Measurements from ENCODE around the gene FOCAD. TPM values are rescaled to one million over a fixed set of nuclear protein-coding genes. Genes with fewer than 3 reads are reported as not detected.

Gene FOCAD
- total RNA-seq, 1 experiment from 2014 or later, result 43.3 TPM

DNA sequence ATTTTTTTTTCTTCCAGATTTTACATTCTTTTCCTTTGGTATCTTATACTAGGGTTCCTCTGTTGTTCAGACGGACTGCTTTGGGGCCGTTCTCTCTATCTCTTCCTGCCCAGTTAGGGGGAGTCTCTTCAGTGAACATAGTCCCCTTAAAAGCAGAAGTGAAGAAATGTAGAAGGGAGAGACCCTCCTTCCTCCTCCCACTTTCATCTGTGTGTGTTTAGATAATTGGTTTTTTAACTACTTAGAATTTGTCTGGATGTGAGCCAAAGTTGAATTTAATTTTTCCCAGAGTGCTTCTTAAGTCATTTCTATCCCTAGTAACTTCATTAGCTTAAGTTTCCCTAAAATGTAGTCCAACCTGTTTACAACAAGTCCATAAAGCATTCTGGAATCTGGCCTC lies 179.9 kb downstream of the FOCAD start:
- no peak overlapping the region for H4K5ac ChIP-seq (ENCODE audit: insufficient read length, low read depth, low read length)
- H3K79me2 ChIP-seq (ENCODE audit: insufficient read depth, low read length), result no peaks in the 10 kb centered on the region
- no peak overlapping the region for H4K8ac ChIP-seq (replicated peaks; ENCODE audit: insufficient read length, low read depth, low read length)
- H3T11ph ChIP-seq (ENCODE audit: low read length), result no peak overlapping the region
- H2BK15ac ChIP-seq (ENCODE audit: low read depth, low read length), result no peak overlapping the region
- Mint-ChIP-seq H3K27ac (no peak overlapping the region; a peak in 1 of 7 replicates), H3K4me3 (no peak overlapping the region), H3K9me3 (no peaks in the 10 kb centered on the region), H3K36me3 (ENCODE audit: insufficient read depth in 1 of 3, low read depth in 3 of 3) (no peaks in the 10 kb centered on the region), H3K27me3 (ENCODE audit: low read depth) (no peaks in the 10 kb centered on the region), H3K4me1 (no peaks in the 10 kb centered on the region; a peak in 1 of 4 replicates)
- H2BK120ac ChIP-seq (ENCODE audit: low read depth, low read length, poor library complexity, severe bottlenecking), result no peak overlapping the region
- H3K23ac ChIP-seq (ENCODE audit: insufficient read length, low read depth, low read length), result no peak overlapping the region
- no peak overlapping the region for H2BK20ac ChIP-seq (ENCODE audit: low read depth, low read length, poor library complexity, severe bottlenecking)
- H3K56ac ChIP-seq (ENCODE audit: insufficient read length, low read depth, low read length), result no peak overlapping the region
- no peaks in the 10 kb centered on the region for H3K9me3 ChIP-seq (ENCODE audit: control insufficient read depth, low read depth, low read length)
- no peak overlapping the region for H3K14ac ChIP-seq (ENCODE audit: insufficient read depth, low read length)
- H2AK5ac ChIP-seq (ENCODE audit: insufficient read length, low read length), result no peak overlapping the region
- no peaks in the 10 kb centered on the region for H4K20me1 ChIP-seq (ENCODE audit: control insufficient read depth, insufficient read depth, insufficient read length)
- no peak overlapping the region for H2BK12ac ChIP-seq (ENCODE audit: insufficient read length, low read depth, low read length)
- H4K91ac ChIP-seq (ENCODE audit: insufficient read length, low read depth, low read length), result no peak overlapping the region
- H3K27ac ChIP-seq (ENCODE audit: insufficient read length, low read depth, low read length), result no peak overlapping the region
- no peaks in the 10 kb centered on the region for H3K27me3 ChIP-seq (ENCODE audit: insufficient read depth, low read length)
- H2BK5ac ChIP-seq (ENCODE audit: insufficient read length, low read length), result no peak overlapping the region
- H3K79me1 ChIP-seq (ENCODE audit: insufficient read depth, low read depth, low read length, poor library complexity, severe bottlenecking), result no peaks in the 10 kb centered on the region
- DNase-seq, result no peak
- TF ChIP-seq, protein P1, sequence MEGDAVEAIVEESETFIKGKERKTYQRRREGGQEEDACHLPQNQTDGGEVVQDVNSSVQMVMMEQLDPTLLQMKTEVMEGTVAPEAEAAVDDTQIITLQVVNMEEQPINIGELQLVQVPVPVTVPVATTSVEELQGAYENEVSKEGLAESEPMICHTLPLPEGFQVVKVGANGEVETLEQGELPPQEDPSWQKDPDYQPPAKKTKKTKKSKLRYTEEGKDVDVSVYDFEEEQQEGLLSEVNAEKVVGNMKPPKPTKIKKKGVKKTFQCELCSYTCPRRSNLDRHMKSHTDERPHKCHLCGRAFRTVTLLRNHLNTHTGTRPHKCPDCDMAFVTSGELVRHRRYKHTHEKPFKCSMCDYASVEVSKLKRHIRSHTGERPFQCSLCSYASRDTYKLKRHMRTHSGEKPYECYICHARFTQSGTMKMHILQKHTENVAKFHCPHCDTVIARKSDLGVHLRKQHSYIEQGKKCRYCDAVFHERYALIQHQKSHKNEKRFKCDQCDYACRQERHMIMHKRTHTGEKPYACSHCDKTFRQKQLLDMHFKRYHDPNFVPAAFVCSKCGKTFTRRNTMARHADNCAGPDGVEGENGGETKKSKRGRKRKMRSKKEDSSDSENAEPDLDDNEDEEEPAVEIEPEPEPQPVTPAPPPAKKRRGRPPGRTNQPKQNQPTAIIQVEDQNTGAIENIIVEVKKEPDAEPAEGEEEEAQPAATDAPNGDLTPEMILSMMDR (conservative IDR thresholded peaks at IDR 0.05), result no peak
- H3K4me2 ChIP-seq (ENCODE audit: insufficient read depth, insufficient read length, low read length), result no peak overlapping the region
- H3K18ac ChIP-seq (ENCODE audit: insufficient read length, low read depth, low read length), result no peak overlapping the region
- H3K23me2 ChIP-seq (ENCODE audit: insufficient read length, low read depth, low read length, poor library complexity, severe bottlenecking), result no peaks in the 10 kb centered on the region
- H3K4me1 ChIP-seq (ENCODE audit: insufficient read depth, low read length), result no peaks in the 10 kb centered on the region; the same call in 1 of the 2 replicates
- WGBS (ENCODE audit: extremely low coverage, insufficient read length, low lambda C conversion rate), result no CpG with 5 or more reads among the region's 2 CpGs
- no peak overlapping the region for H2AFZ ChIP-seq (ENCODE audit: low read length)
- no peak overlapping the region for H3K4ac ChIP-seq (ENCODE audit: low read depth, low read length)
- H3K9ac ChIP-seq (ENCODE audit: extremely low read depth, insufficient read length, low read length), result no peak overlapping the region
